Astrocyte (in vitro differentiated cells and primary cell): ENCODE data around the gene CAPN5. TPM values are rescaled to one million over a fixed set of nuclear protein-coding genes. Genes with fewer than 3 reads are reported as not detected.

Experiments
- DNase-seq: peaks from one replicate; pipeline ENCODE4 v3.0.0-alpha.2; 2010; ENCODE audit warnings: low read depth
- FAIRE-seq: peaks from 2 replicates; lab custom pipeline; 2011; peaks lifted over from hg19 to GRCh38; lab: Jason Lieb, UNC
- H2AFZ ChIP-seq: 2 replicates; pipeline ENCODE4 v1.6.0; 2012; ENCODE audit warnings: low read depth, low read length, inconsistent platforms
- H3K27ac ChIP-seq: 2 replicates; pipeline ENCODE4 v1.5.1; 2011; ENCODE audit warnings: low read depth, low read length, inconsistent platforms
- H3K27me3 ChIP-seq: 2 replicates; pipeline ENCODE4 v1.6.0; 2011; ENCODE audit warnings: low read length, inconsistent platforms; ENCODE audit not compliant: insufficient read depth
- H3K36me3 ChIP-seq: 2 replicates; pipeline ENCODE4 v1.5.1; 2011; ENCODE audit warnings: low read length, inconsistent platforms; ENCODE audit not compliant: insufficient read depth
- H3K4me1 ChIP-seq: 2 replicates; pipeline ENCODE4 v1.5.1; 2011; ENCODE audit warnings: low read length, inconsistent platforms; ENCODE audit not compliant: insufficient read depth
- H3K4me2 ChIP-seq: 2 replicates; pipeline ENCODE4 v1.6.0; 2012; ENCODE audit warnings: low read length, inconsistent platforms
- H3K4me3 ChIP-seq: 2 replicates; pipeline ENCODE4 v1.5.1; 2011; ENCODE audit warnings: low read depth, mild to moderate bottlenecking, low read length, inconsistent platforms; ENCODE audit not compliant: insufficient read depth
- H3K79me2 ChIP-seq: 2 replicates; pipeline ENCODE4 v1.6.0; 2012; ENCODE audit warnings: mild to moderate bottlenecking, low read length, inconsistent platforms; ENCODE audit not compliant: insufficient read depth
- H3K9ac ChIP-seq: 2 replicates; pipeline ENCODE4 v1.6.0; 2012; ENCODE audit warnings: mild to moderate bottlenecking, low read length, inconsistent platforms
- H3K9me3 ChIP-seq: 2 replicates; pipeline ENCODE4 v1.5.1; 2012; ENCODE audit warnings: low read depth, mild to moderate bottlenecking, low read length, inconsistent platforms; ENCODE audit not compliant: insufficient read depth
- H4K20me1 ChIP-seq: 2 replicates; pipeline ENCODE4 v1.6.0; 2012; ENCODE audit warnings: low read length, inconsistent platforms; ENCODE audit not compliant: insufficient read depth
- H3K27ac Mint-ChIP-seq: one replicate; pipeline ENCODE4 v1.8.0; 2021; ENCODE audit warnings: mild to moderate bottlenecking, mixed read lengths; ENCODE audit not compliant: unreplicated experiment
- H3K27me3 Mint-ChIP-seq: one replicate; pipeline ENCODE4 v1.8.0; 2021; ENCODE audit warnings: low read depth, mixed read lengths; ENCODE audit not compliant: unreplicated experiment
- H3K36me3 Mint-ChIP-seq: one replicate; pipeline ENCODE4 v1.8.0; 2021; ENCODE audit warnings: low read depth, mixed read lengths; ENCODE audit not compliant: unreplicated experiment
- H3K4me1 Mint-ChIP-seq: one replicate; pipeline ENCODE4 v1.8.0; 2021; ENCODE audit warnings: low read depth, mixed read lengths; ENCODE audit not compliant: unreplicated experiment
- H3K4me3 Mint-ChIP-seq: one replicate; pipeline ENCODE4 v1.8.0; 2021; ENCODE audit warnings: mild to moderate bottlenecking, moderate library complexity, mixed read lengths; ENCODE audit not compliant: unreplicated experiment
- H3K9me3 Mint-ChIP-seq: one replicate; pipeline ENCODE4 v1.8.0; 2021; ENCODE audit warnings: mild to moderate bottlenecking, mixed read lengths; ENCODE audit not compliant: unreplicated experiment
- CTCF ChIP-seq: IDR thresholded peaks from 2 replicates; pipeline ENCODE4 v1.5.1; 2011; ENCODE audit warnings: low read depth, mild to moderate bottlenecking, inconsistent platforms, low read length, moderate library complexity; ENCODE audit not compliant: insufficient read depth
- EZH2 ChIP-seq: IDR thresholded peaks from 2 replicates; pipeline ENCODE4 v1.6.1; 2012; ENCODE audit warnings: mild to moderate bottlenecking, low read length, inconsistent platforms; ENCODE audit not compliant: insufficient read depth
- total RNA-seq: library from RNA; stranded (reverse); gene quantifications from 2 replicates; pipeline ENCODE4 v1.2.1, GENCODE V29; 2021

Gene CAPN5
- total RNA-seq, 1 donor from 2014 or later, result 17.4 TPM

- H3K36me3 Mint-ChIP-seq, result no peaks in the 10 kb centered on the region
- Histone ChIP-seq H3K27me3 (no peaks in the 10 kb centered on the region), H3K4me2 (no peak overlapping the region), H3K36me3 (no peaks in the 10 kb centered on the region), H3K9me3 (no peaks in the 10 kb centered on the region), H2AFZ (no peak overlapping the region), H3K9ac (no peak overlapping the region), H3K79me2 (no peaks in the 10 kb centered on the region), H4K20me1 (peaks cover 18% of the 10 kb centered on the region), H3K4me3 (no peak overlapping the region), H3K4me1 (no peaks in the 10 kb centered on the region), H3K27ac (no peak overlapping the region)
- TF ChIP-seq EZH2, result no peak
- TF ChIP-seq CTCF, result no peak
- H3K9me3 Mint-ChIP-seq, result no peaks in the 10 kb centered on the region
- no peak for FAIRE-seq
- H3K27me3 Mint-ChIP-seq, result no peaks in the 10 kb centered on the region
- no peaks in the 10 kb centered on the region for H3K4me1 Mint-ChIP-seq
- no peak overlapping the region for H3K4me3 Mint-ChIP-seq
- no peak for DNase-seq
- H3K27ac Mint-ChIP-seq, result no peak overlapping the region
Observed at GRCh38 chr11:77093987-77094840, 27.4 kb downstream of the CAPN5 start.

GRCh38 chr11:77094841-77095365, 28.1 kb downstream of the CAPN5 start:
- H3K36me3 Mint-ChIP-seq, result no peaks in the 10 kb centered on the region
- no peaks in the 10 kb centered on the region for H3K4me1 Mint-ChIP-seq
- H3K79me2 ChIP-seq, result no peaks in the 10 kb centered on the region
- no peaks in the 10 kb centered on the region for H3K27me3 ChIP-seq
- no peak overlapping the region for H2AFZ ChIP-seq
- H4K20me1 ChIP-seq, result peaks cover 15% of the 10 kb centered on the region
- no peak overlapping the region for H3K27ac Mint-ChIP-seq
- H3K9ac ChIP-seq, result no peak overlapping the region
- H3K27ac ChIP-seq, result no peak overlapping the region
- no peaks in the 10 kb centered on the region for H3K9me3 Mint-ChIP-seq
- H3K4me3 ChIP-seq, result no peak overlapping the region
- H3K9me3 ChIP-seq, result no peaks in the 10 kb centered on the region
- no peak overlapping the region for H3K4me2 ChIP-seq
- no peaks in the 10 kb centered on the region for H3K36me3 ChIP-seq
- H3K4me1 ChIP-seq, result no peaks in the 10 kb centered on the region
- DNase-seq (no peak), FAIRE-seq (no peak)
- no peak overlapping the region for H3K4me3 Mint-ChIP-seq
- TF ChIP-seq CTCF (no peak), EZH2 (no peak)
- no peaks in the 10 kb centered on the region for H3K27me3 Mint-ChIP-seq
